HEK293T (cell line): ENCODE results near the gene PITPNC1.
A peak's percentile ranks its signal among the peaks of the same experiment; 100 is the strongest.
"Not testable (repeated sequence)": the region's sequence is repeated elsewhere in the genome, so short reads cannot be mapped to it uniquely, and the experiment has no call there.

Experiments used
- CTCF ChIA-PET: fragments of 350-600 bp; formaldehyde crosslinking; extraction: SDS; loops from one replicate; lab custom pipeline; 2021; ENCODE audit warnings: antibody characterized with exemption, inconsistent platforms; lab: Yijun Ruan, JAX
- POLR2A ChIA-PET: fragments of 350-600 bp; formaldehyde crosslinking; extraction: SDS; loops from one replicate; lab custom pipeline; 2020; ENCODE audit warnings: antibody characterized with exemption, inconsistent platforms; lab: Yijun Ruan, JAX
- DNase-seq: peaks from one replicate; pipeline ENCODE4 v3.0.0; 2012; ENCODE audit warnings: mixed read lengths; ENCODE audit errors: extremely low spot score
- ARNT ChIP-seq: fragments of 450-650 bp; IDR thresholded peaks from 2 replicates; pipeline ENCODE4 v1.6.1; 2017; ENCODE audit warnings: mild to moderate bottlenecking
- BHLHE40 ChIP-seq: fragments of 450-650 bp; IDR thresholded peaks from 2 replicates; pipeline ENCODE4 v1.6.1; 2016; ENCODE audit warnings: mild to moderate bottlenecking, moderate library complexity, borderline replicate concordance
- CTBP1 ChIP-seq: fragments of 450-650 bp; IDR thresholded peaks from 2 replicates; pipeline ENCODE4 v1.6.1; 2016; ENCODE audit warnings: borderline replicate concordance
- ELF4 ChIP-seq: fragments of 450-650 bp; IDR thresholded peaks from 2 replicates; pipeline ENCODE4 v1.6.1; 2017; ENCODE audit warnings: antibody characterized with exemption
- FOXA1 ChIP-seq: fragments of 450-650 bp; IDR thresholded peaks from 2 replicates; pipeline ENCODE4 v1.6.1; 2016; ENCODE audit warnings: mild to moderate bottlenecking
- FOXK2 ChIP-seq: fragments of 450-650 bp; IDR thresholded peaks from 2 replicates; pipeline ENCODE4 v1.6.1; 2016; ENCODE audit warnings: mild to moderate bottlenecking
- FOXM1 ChIP-seq: fragments of 450-650 bp; IDR thresholded peaks from 2 replicates; pipeline ENCODE4 v1.6.1; 2017; ENCODE audit warnings: mild to moderate bottlenecking, borderline replicate concordance
- HDGF ChIP-seq: fragments of 450-650 bp; IDR thresholded peaks from 2 replicates; pipeline ENCODE4 v1.6.1; 2017; ENCODE audit warnings: antibody characterized with exemption, borderline replicate concordance
- L3MBTL2 ChIP-seq: fragments of 450-650 bp; conservative IDR thresholded peaks from 2 replicates; pipeline ENCODE4 v1.6.1; 2016; ENCODE audit warnings: mild to moderate bottlenecking
- LEF1 ChIP-seq: fragments of 450-650 bp; IDR thresholded peaks from 2 replicates; pipeline ENCODE4 v1.6.1; 2017; ENCODE audit warnings: mild to moderate bottlenecking, borderline replicate concordance
- NFRKB ChIP-seq: fragments of 450-650 bp; IDR thresholded peaks from 2 replicates; pipeline ENCODE4 v1.6.1; 2016; ENCODE audit warnings: mild to moderate bottlenecking, moderate library complexity
- SP1 ChIP-seq: fragments of 450-650 bp; IDR thresholded peaks from 2 replicates; pipeline ENCODE4 v1.6.1; 2017
- SUZ12 ChIP-seq: fragments of 450-650 bp; IDR thresholded peaks from 2 replicates; pipeline ENCODE4 v1.6.1; 2016; ENCODE audit warnings: mild to moderate bottlenecking
- TARDBP ChIP-seq: fragments of 450-650 bp; IDR thresholded peaks from 2 replicates; pipeline ENCODE4 v1.6.1; 2016
- ZNF384 ChIP-seq: fragments of 450-650 bp; IDR thresholded peaks from 2 replicates; pipeline ENCODE4 v1.6.1; 2016
- TF ChIP-seq, protein P1 (sequence below): fragments of 450-650 bp; IDR thresholded peaks from 2 replicates; pipeline ENCODE4 v1.6.1; 2016

The PITPNC1 gene

DNA sequence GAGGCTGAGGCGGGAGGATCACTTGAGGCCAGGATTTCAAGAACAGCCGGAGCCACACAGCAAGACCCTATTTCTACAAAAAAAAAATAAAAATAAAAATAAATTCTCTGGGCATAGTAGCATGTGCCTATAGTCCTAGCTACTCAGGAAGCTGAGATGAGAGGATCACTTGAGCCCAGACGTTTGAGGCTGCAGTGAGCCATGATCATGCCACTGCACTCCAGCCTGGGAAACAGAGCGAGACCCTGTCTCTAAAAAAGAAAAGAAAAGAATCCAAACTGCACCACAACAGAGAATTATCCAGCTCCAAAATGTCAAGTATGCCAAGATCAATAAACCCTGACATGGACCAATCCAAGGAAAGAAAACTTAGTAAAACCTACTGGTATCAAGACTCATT lies 261.8 kb downstream of the PITPNC1 start:
- TF ChIP-seq NFRKB (no peak), TARDBP (no peak), BHLHE40 (no peak), LEF1 (no peak), FOXA1 (no peak), ELF4 (no peak), FOXK2 (no peak), CTBP1 (no peak), FOXM1 (no peak)
- POLR2A ChIA-PET = no interaction called here
- CTCF ChIA-PET = no interaction called here
- no peak for DNase-seq

DNA sequence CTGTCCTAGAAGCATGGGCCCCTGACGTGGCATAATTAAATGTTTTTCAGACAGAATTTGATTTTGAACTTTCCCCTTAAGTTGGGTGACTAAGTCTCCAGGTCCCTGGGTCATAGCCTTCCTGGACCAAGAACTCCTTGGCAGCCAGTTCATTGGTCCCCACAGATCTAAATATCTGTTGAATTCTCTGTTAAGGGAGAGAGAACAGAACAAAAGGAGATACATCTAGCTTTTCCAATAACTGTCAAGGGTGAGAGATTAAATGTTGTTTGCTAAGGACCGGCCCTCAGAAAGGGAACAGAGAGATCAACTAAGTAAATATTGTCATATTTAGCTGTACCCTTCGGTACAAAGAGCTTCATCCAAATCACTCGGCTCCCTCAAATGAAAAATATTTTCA lies 262.5 kb downstream of the PITPNC1 start:
- no peak for TF ChIP-seq SUZ12
- TF ChIP-seq L3MBTL2 = no peak
- no peak for TF ChIP-seq LEF1
- TF ChIP-seq SP1 = no peak
- no peak for TF ChIP-seq ARNT
- no peak for TF ChIP-seq ELF4
- CTCF ChIA-PET = no interaction called here
- no peak for DNase-seq
- POLR2A ChIA-PET = interaction anchor here (1.1 kb wide), 1 partner anchor 86 kb away, joined by 3 read pairs; no protein-coding TSS in a partner anchor

DNA sequence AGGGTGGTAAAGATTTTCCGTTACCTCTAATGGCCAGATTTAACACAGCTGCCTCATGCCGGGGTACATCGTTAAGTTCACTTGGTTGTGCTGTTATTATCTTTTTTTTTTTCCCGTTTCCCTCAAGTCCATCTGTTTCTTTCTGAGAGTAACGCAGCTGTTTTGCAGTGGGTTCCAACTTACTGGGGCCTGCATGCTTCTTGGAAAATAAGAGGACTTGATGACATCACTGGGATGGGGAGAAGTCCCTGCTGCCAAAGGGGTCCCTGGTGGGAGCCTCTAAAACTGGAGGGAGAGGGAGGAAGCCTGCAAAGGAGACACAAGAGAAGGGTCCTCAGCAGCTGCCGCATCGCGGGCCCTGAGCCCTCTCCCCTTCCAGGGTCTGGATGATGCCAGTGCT lies 262.9 kb downstream of the PITPNC1 start:
- DNase-seq = no peak
- TF ChIP-seq ARNT = no peak
- no peak for TF ChIP-seq L3MBTL2
- no peak for TF ChIP-seq NFRKB
- TF ChIP-seq BHLHE40 = no peak
- ChIA-PET POLR2A (interaction anchor here (1.1 kb wide), 1 partner anchor 86 kb away, joined by 3 read pairs; no protein-coding TSS in a partner anchor), CTCF (no interaction called here)

DNA sequence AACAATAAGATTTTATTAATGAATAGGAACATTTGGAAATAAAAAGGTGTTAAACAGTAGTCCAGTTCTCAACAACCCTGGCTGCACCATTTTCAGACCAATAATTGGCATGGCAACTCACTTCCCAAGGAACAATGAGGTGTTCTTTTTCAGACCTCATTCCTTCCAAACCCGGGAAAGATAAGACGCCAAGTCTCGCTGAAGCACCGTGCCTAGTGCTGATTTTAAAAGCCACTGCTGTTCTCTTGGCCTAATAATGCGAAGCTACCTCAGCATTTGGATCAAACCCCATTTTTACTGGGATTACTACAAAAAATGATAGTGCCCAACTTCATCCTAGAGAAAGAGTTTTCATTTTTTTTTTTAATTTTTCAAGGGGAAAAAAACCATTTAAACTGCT lies 265.4 kb downstream of the PITPNC1 start:
- POLR2A ChIA-PET = no interaction called here
- CTCF ChIA-PET = interaction anchor here (0.6 kb wide), 1 partner anchor 8 kb away, joined by 3 read pairs; no protein-coding TSS in a partner anchor
- DNase-seq = no peak
- no peak for TF ChIP-seq FOXK2
- TF ChIP-seq NFRKB = no peak
- TF ChIP-seq ZNF384 = no peak
- no peak for TF ChIP-seq BHLHE40
- TF ChIP-seq FOXM1 = no peak
- TF ChIP-seq FOXA1 = no peak
- no peak for TF ChIP-seq L3MBTL2
- no peak for TF ChIP-seq ARNT
- TF ChIP-seq TARDBP = no peak
- no peak for TF ChIP-seq LEF1
- no peak for TF ChIP-seq HDGF

DNA sequence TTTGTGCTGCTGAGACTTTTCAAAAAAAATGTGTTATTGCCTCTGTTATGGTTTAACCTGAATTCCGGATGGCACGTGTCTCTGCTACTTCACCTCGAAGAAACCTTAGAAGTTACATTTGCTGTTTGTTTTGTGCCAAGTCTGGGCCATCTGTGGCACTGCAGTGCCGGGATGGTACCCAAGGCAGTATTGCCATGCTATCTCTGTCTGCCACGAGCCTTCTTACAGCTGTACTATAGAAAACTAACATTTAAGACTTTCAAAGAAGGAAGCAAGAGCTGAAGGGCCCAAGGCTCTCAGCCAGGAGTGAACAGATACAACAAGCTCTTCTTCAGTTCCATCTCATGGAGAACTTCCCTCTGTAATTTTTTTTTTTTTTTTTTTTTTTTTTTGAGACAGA lies 267.0 kb downstream of the PITPNC1 start:
- TF ChIP-seq FOXM1 = no peak
- TF ChIP-seq LEF1 = no peak
- TF ChIP-seq, protein P1, sequence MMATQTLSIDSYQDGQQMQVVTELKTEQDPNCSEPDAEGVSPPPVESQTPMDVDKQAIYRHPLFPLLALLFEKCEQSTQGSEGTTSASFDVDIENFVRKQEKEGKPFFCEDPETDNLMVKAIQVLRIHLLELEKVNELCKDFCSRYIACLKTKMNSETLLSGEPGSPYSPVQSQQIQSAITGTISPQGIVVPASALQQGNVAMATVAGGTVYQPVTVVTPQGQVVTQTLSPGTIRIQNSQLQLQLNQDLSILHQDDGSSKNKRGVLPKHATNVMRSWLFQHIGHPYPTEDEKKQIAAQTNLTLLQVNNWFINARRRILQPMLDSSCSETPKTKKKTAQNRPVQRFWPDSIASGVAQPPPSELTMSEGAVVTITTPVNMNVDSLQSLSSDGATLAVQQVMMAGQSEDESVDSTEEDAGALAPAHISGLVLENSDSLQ = no peak
- no peak for TF ChIP-seq TARDBP
- ChIA-PET POLR2A (no interaction called here), CTCF (interaction anchor here (0.6 kb wide), 2 partner anchors 44 to 269 kb away, joined by 3 to 4 read pairs; no protein-coding TSS in a partner anchor)
- DNase-seq = no peak

DNA sequence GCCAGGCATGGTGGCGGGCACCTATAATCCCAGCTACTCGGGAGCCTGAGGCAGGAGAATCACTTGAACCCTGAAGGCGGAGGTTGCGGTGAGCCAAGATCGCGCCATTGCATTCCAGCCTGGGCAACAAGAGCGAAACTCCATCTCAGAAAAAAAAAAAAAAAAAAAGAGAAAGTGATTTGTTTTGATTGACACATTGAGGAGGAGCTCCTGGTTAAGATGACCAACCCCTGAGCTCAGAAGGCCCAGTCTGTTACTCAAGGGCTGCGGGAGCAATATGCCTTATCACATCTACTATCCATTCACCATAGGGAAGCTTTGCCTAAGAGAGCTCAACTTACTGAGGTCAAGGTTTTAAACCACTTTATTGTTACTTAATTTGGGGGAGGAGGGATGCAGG lies 268.1 kb downstream of the PITPNC1 start:
- TF ChIP-seq, protein P1 = peak; percentile 72
- DNase-seq, POLR2A ChIA-PET, CTCF ChIA-PET: not testable (repeated sequence)

DNA sequence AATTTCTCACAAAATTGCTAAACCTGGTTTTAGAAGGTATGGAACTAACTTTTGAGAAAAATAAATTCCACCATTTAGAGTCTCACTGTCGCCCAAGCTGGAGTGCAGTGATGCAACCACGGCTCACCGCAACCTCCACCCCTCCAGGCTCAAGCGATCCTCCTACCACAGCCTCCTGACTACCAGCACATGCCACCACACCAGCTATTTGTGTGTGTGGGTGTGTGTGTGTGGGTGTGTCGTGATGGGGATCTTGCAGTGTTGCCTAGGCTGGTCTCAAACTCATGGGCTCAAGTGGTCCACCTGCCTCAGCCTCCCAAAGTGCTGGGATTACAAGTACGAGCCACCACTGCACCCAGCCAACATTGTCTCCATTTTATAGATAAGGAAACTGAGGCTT lies 269.4 kb downstream of the PITPNC1 start:
- DNase-seq = no peak
- ChIA-PET POLR2A (no interaction called here), CTCF (no interaction called here)
- TF ChIP-seq SP1 = no peak
- no peak for TF ChIP-seq FOXM1
- no peak for TF ChIP-seq NFRKB
- no peak for TF ChIP-seq SUZ12
- TF ChIP-seq ZNF384 = no peak
- no peak for TF ChIP-seq TARDBP
- no peak for TF ChIP-seq BHLHE40
- TF ChIP-seq CTBP1 = no peak
- TF ChIP-seq, protein P1 = no peak
- TF ChIP-seq L3MBTL2 = no peak
- no peak for TF ChIP-seq FOXK2
- TF ChIP-seq ELF4 = no peak
- no peak for TF ChIP-seq HDGF
- TF ChIP-seq ARNT = no peak
- TF ChIP-seq LEF1 = no peak
- no peak for TF ChIP-seq FOXA1
